AG04450 (cell line): ENCODE data around the gene GFOD1. TPM values are rescaled to one million over a fixed set of nuclear protein-coding genes. Genes with fewer than 3 reads are reported as not detected.

Source experiments
- CTCF ChIA-PET: fragments of 300-600, 350-600 bp; formaldehyde crosslinking; extraction: SDS; loops from one replicate; lab custom pipeline; 2022; ENCODE audit warnings: antibody characterized with exemption, inconsistent platforms; lab: Charles Lee
- POLR2A ChIA-PET: fragments of 350-600 bp; formaldehyde crosslinking; extraction: SDS; loops from one replicate; lab custom pipeline; 2021; ENCODE audit warnings: antibody characterized with exemption, inconsistent platforms; lab: Yijun Ruan, JAX
- DNase-seq: peaks from one replicate; pipeline ENCODE4 v3.0.0-alpha.2; 2011; ENCODE audit warnings: low read depth, low spot score
- H3K27ac ChIP-seq: one replicate; pipeline ENCODE4 v1.5.1; 2012; ENCODE audit warnings: low read depth, low read length, control low read depth
- H3K27me3 ChIP-seq: one replicate; pipeline ENCODE4 v1.6.0; 2012; ENCODE audit warnings: low read length; ENCODE audit not compliant: control insufficient read depth, insufficient read depth
- H3K4me3 ChIP-seq: 2 replicates; pipeline ENCODE4 v1.5.1; 2011; ENCODE audit warnings: mild to moderate bottlenecking, low read depth, low read length, control low read depth
- H3K9me3 ChIP-seq: 2 replicates; pipeline ENCODE4 v1.5.1; 2012; ENCODE audit warnings: low read length; ENCODE audit not compliant: control insufficient read depth, insufficient read depth
- CTCF ChIP-seq: IDR thresholded peaks from 2 replicates; pipeline ENCODE4 v1.5.1; 2011; ENCODE audit warnings: low read depth, low read length, control low read depth, inconsistent platforms
- polyA plus RNA-seq: library from polyadenylated mRNA; depleted of rRNA; stranded (reverse); fragments of >200 nt; gene quantifications from 2 replicates; pipeline ENCODE4 v1.2.3, GENCODE V29; 2011

Gene GFOD1
- polyA plus RNA-seq, 1 experiment, result 3.0 TPM

DNA sequence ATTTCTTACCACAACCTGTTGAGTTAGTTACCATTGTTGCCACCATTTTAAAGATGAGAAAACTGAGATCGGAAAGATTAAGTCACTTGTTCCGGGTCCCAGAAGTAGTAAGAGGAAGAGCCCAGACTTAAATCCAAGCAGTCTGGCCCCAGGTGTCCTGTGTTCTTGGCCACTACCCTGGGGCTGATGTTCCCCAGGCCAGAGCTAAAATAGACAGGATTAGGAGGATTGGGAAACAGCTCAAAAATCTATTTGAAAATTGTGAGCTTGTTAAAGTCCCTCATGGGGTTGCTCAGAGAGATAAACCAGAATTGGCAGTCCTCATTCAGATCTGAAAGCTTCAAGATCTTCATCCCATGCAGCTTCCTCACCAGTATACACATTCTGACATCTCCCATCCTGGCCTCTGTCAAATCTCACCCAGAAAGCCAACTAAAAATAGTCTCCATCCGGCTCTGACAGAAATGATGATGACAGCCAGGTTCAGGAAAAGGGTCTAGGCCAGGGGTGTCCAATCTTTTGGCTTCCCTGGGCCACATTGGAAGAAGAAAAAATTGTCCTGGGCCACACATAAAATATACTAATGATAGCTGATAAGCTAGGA, 62.0 kb downstream of the GFOD1 start:
- DNase-seq, result no peak
- POLR2A ChIA-PET, result interaction anchor here (1.5 kb wide), 1 partner anchor 15 kb away, joined by 4 read pairs; no protein-coding TSS in a partner anchor
- TF ChIP-seq CTCF, result no peak
- CTCF ChIA-PET, result interaction anchor here (0.6 to 1.5 kb wide), 4 partner anchors 14 to 128 kb away, joined by 3 to 5 read pairs (median 4); no protein-coding TSS in a partner anchor
- Histone ChIP-seq H3K27ac (no peak overlapping the region), H3K27me3 (no peaks in the 10 kb centered on the region), H3K9me3 (no peaks in the 10 kb centered on the region), H3K4me3 (no peak overlapping the region)

- Histone ChIP-seq H3K27ac (no peak overlapping the region), H3K9me3 (no peaks in the 10 kb centered on the region), H3K4me3 (no peak overlapping the region), H3K27me3 (no peaks in the 10 kb centered on the region)
- ChIA-PET POLR2A (interaction anchor here (1.9 kb wide), 1 partner anchor 10 kb away, joined by 9 read pairs; no protein-coding TSS in a partner anchor), CTCF (no interaction called here)
- no peak for DNase-seq
- no peak for TF ChIP-seq CTCF
These were observed 64.1 kb downstream of the GFOD1 start for GRCh38 chr6:13423252-13423651.

GRCh38 chr6:13422681-13423221, 64.6 kb downstream of the GFOD1 start:
- CTCF ChIA-PET, result interaction anchor here (0.8 to 1.2 kb wide), 3 partner anchors 10 to 153 kb away, joined by 3 to 11 read pairs (median 3); no protein-coding TSS in a partner anchor
- H3K4me3 ChIP-seq, result no peak overlapping the region

DNA sequence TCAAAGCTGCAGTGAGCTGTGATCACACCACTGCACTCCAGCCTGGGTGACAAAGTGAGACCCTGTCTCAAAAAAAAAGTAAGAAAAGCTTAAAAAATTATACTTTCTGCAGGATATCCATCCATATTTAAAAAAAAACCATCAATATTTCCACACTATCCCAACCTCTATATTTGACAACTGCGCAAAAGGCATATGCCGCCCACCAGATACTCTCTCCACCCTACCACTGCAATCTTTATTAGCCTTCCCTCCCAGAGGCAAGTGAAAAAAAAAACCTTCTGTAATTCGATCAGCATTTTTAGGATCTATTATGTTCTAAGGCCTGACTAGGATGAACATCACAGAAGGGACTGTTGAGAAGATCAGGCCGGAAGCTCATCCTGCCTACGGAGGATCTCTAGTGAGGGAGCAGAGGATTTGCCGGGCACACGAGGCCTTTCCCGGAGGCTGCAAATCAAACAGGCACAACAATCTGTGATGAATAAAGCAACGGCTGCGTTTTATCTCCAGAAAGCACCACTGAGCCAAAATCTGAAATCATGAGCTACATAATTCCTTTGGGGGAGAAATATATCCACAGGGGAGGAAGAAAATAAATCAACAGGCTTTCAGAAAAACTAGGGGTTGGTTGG, 65.9 kb downstream of the GFOD1 start:
- Histone ChIP-seq H3K4me3 (no peak overlapping the region), H3K27me3 (no peaks in the 10 kb centered on the region), H3K27ac (no peak overlapping the region), H3K9me3 (no peaks in the 10 kb centered on the region)
- ChIA-PET POLR2A (interaction anchor here (1.9 kb wide), 1 partner anchor 8 kb away, joined by 9 read pairs; no protein-coding TSS in a partner anchor), CTCF (interaction anchor here (0.7 to 1.2 kb wide), 5 partner anchors 8 to 288 kb away, joined by 3 to 11 read pairs (median 3); no protein-coding TSS in a partner anchor)
- no peak for DNase-seq
- no peak for TF ChIP-seq CTCF

More at GRCh38 chr6:13422681-13423221, 64.6 kb downstream of the GFOD1 start:
- H3K27me3 ChIP-seq, result no peaks in the 10 kb centered on the region
- POLR2A ChIA-PET, result interaction anchor here (1.9 kb wide), 1 partner anchor 9 kb away, joined by 9 read pairs; no protein-coding TSS in a partner anchor
- no peak for DNase-seq
- H3K27ac ChIP-seq, result peak overlapping the region; percentile 34
- no peaks in the 10 kb centered on the region for H3K9me3 ChIP-seq
- TF ChIP-seq CTCF, result no peak
